GM18951 (cell line): Measurements from ENCODE around the gene EVC.

Experiments used
- POLR2A ChIP-seq: IDR thresholded peaks from 4 replicates; pipeline ENCODE4 v1.6.1; 2011; ENCODE audit warnings: mild to moderate bottlenecking; ENCODE audit not compliant: insufficient read length, insufficient read depth; ENCODE audit errors: extremely low read depth
- in situ Hi-C: fragments of 300-500 bp; cut with MboI; formaldehyde crosslinking; loops from one replicate; pipeline ENCODE4 v1.12.0; 2022; ENCODE audit warnings: low sequenced_read_pairs, mixed read lengths, inconsistent platforms; ENCODE audit not compliant: unreplicated experiment

The EVC gene

GRCh38 chr4:5815641-5816040 is 104.6 kb downstream of the EVC start:
- TF ChIP-seq POLR2A: no peak

GRCh38 chr4:5816101-5816500 is 105.1 kb downstream of the EVC start:
- no peak for TF ChIP-seq POLR2A
- in situ Hi-C loops: loop anchor here (25.0 kb wide), 1 partner anchor 804 kb away; the partner anchor contains the start of gene CYTL1

More at GRCh38 chr4:5815641-5816040, 104.6 kb downstream of the EVC start:
- in situ Hi-C loops: loop anchor here (25.0 kb wide), 1 partner anchor 803 kb away; the partner anchor contains the start of gene CYTL1

GRCh38 chr4:5816851-5817375 is 105.9 kb downstream of the EVC start:
- in situ Hi-C loops: loop anchor here (25.0 kb wide), 1 partner anchor 805 kb away; the partner anchor contains the start of gene CYTL1
- no peak for TF ChIP-seq POLR2A

- in situ Hi-C loops: loop anchor here (25.0 kb wide), 1 partner anchor 810 kb away; the partner anchor contains the start of gene CYTL1
Observed at GRCh38 chr4:5821665-5822358, 110.8 kb downstream of the EVC start.

GRCh38 chr4:5822619-5823018 is 111.6 kb downstream of the EVC start:
- no peak for TF ChIP-seq POLR2A
- in situ Hi-C loops: loop anchor here (25.0 kb wide), 1 partner anchor 810 kb away; the partner anchor contains the start of gene CYTL1

More at GRCh38 chr4:5821665-5822358, 110.8 kb downstream of the EVC start:
- TF ChIP-seq POLR2A: no peak

GRCh38 chr4:5823542-5824211 is 112.7 kb downstream of the EVC start:
- no peak for TF ChIP-seq POLR2A
- in situ Hi-C loops: loop anchor here (25.0 kb wide), 1 partner anchor 811 kb away; the partner anchor contains the start of gene CYTL1

- in situ Hi-C loops: loop anchor here (25.0 kb wide), 1 partner anchor 812 kb away; the partner anchor contains the start of gene CYTL1
- no peak for TF ChIP-seq POLR2A
Observed at GRCh38 chr4:5824227-5824626, 113.2 kb downstream of the EVC start.

- in situ Hi-C loops: loop anchor here (25.0 kb wide), 1 partner anchor 812 kb away; the partner anchor contains the start of gene CYTL1
- no peak for TF ChIP-seq POLR2A
Observed at GRCh38 chr4:5824635-5825034, 113.6 kb downstream of the EVC start.

- no peak for TF ChIP-seq POLR2A
- in situ Hi-C loops: no loop called here
Observed at GRCh38 chr4:5825321-5826041, 114.5 kb downstream of the EVC start.

- no peak for TF ChIP-seq POLR2A
- in situ Hi-C loops: no loop called here
Observed at GRCh38 chr4:5826437-5827107, 115.6 kb downstream of the EVC start.

- no peak for TF ChIP-seq POLR2A
- in situ Hi-C loops: no loop called here
Observed at GRCh38 chr4:5827108-5828004, 116.4 kb downstream of the EVC start.
